ENCODE results near the gene NELFCD.
A peak's percentile ranks its signal among the peaks of the same experiment; 100 is the strongest.
"Not testable (repeated sequence)": the region's sequence is repeated elsewhere in the genome, so short reads cannot be mapped to it uniquely, and the experiment has no call there.

NELFCD gene

DNA sequence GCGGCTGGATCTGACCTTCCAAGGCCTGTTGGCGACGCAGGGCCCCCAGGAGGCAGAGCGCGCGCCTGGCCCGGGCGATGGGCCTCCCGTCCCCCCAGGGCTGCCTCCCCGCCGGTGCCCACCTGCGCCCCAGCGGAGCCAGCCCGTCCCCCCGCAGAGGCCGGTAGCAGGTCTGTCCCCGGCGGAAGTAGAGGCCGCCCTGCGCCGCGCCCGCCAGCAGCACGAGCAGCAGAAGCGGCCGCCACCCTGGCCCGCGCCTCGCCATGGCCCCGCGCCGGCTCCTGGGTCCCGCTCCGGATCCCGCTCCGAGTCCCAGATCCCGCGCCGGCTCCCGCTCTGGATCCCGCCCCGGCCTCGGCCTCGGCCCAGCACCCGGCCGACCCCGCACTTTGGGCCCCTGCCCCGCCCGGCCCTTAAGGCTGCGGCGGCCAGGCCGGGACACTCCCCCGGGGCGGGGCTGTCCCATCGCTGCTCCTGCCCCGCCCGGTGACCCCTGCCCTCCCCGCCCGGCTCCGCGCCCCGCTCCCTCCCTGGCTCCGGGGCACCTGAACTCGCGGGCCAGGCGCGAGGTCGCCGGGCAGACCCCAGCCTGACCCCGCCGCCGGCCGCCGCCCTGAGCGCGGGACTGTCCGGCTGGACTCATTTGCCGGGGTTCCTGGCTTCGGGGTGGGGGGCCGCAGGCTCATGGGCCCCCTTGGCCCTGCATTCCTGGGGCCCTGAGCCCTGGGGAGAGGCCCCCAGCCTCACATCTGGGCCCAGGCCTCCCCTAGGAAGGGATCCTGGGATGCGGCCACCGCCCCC, 26.0 kb downstream of the NELFCD start, which contains the start of gene CTSZ:
TSS of gene CTSZ (minus strand) at position 391 of the 801 bp plus-strand sequence. CDS start at position 265, 126 bp downstream.
- TF ChIP-seq, protein P1, sequence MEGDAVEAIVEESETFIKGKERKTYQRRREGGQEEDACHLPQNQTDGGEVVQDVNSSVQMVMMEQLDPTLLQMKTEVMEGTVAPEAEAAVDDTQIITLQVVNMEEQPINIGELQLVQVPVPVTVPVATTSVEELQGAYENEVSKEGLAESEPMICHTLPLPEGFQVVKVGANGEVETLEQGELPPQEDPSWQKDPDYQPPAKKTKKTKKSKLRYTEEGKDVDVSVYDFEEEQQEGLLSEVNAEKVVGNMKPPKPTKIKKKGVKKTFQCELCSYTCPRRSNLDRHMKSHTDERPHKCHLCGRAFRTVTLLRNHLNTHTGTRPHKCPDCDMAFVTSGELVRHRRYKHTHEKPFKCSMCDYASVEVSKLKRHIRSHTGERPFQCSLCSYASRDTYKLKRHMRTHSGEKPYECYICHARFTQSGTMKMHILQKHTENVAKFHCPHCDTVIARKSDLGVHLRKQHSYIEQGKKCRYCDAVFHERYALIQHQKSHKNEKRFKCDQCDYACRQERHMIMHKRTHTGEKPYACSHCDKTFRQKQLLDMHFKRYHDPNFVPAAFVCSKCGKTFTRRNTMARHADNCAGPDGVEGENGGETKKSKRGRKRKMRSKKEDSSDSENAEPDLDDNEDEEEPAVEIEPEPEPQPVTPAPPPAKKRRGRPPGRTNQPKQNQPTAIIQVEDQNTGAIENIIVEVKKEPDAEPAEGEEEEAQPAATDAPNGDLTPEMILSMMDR (IDR thresholded peaks at IDR 0.05; ENCODE audit: extremely low read depth, missing control alignments): no peak

DNA sequence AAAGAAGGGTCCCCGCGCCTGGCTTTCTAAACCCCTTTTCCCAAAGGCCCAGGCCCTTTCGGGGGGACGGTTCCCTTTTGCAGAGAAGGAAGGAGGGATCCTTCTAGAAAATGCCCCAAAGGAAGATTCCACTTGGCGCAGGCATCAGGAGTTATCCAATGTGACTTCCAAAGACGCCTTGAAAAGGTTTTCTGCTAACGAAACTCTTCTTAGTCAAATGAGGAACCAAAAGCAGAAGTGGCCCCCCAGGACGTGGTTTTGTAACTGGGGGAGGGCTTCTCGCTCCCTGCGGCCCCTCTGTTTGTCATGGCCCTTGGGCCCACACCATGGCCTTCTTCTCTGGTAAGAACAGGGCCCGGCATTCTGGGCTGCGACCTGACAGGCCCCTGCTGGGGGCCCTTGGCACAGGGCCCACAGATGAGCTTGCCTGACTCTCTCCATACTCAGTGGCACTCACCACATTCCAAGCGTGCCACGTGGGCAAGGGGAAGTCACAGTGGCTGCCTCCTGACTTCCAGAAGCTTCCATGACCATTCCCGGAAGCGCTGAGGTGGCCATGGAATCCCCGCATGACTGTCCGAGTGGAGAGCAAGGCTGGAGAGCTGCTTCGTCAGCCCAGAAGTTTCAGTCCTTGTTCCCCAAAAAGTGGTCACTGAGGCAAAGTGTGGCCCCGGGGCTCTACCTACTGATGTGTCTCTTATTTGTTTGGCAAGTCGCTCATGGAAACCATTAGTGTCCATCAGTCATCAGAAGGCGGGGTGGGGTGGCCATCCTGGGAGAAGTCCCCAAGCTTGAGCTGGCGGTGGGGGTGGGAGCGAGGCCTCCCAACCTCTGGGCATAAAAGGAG, 26.8 kb downstream of the NELFCD start:
- peak; percentile 92 for DNase-seq (ENCODE audit: low spot score)
- TF ChIP-seq, protein P1 (IDR thresholded peaks at IDR 0.05; ENCODE audit: extremely low read depth, missing control alignments): no peak

More for the DNA sequence above, 26.0 kb downstream of the NELFCD start, which contains the start of gene CTSZ:
- DNase-seq (ENCODE audit: low spot score): peak; percentile 88

DNA sequence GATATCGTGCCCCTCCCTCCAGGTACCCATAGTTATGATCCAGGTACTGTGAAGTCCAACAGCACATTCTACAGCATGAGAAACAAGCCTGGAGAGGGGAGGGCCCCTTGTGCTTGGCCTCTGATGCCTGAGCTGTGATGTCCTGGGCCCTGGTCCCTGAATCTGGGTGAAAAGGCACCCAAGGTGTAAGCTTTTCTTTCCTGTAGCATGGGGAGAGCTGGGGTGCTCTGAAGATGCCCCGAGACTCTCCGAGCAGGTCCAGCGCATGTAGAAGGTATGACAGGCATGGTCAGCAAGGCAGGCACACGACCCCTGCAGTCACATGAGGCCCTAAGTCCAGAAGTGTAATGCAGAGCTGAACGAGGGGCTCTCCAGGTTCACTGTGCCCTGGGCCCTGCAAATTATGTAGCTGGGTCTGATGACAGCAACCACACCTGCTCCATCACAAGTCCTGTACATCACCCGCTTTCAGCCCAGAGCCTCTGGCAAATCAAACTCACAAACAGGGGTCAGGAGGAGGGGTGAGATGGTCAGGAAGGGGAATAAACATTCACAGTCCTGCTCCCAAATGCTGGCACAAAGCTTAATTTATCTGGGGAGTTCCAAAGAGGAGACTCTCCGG, 27.8 kb downstream of the NELFCD start:
- DNase-seq (ENCODE audit: low spot score): no peak
- TF ChIP-seq, protein P1 (IDR thresholded peaks at IDR 0.05; ENCODE audit: extremely low read depth, missing control alignments): no peak

DNA sequence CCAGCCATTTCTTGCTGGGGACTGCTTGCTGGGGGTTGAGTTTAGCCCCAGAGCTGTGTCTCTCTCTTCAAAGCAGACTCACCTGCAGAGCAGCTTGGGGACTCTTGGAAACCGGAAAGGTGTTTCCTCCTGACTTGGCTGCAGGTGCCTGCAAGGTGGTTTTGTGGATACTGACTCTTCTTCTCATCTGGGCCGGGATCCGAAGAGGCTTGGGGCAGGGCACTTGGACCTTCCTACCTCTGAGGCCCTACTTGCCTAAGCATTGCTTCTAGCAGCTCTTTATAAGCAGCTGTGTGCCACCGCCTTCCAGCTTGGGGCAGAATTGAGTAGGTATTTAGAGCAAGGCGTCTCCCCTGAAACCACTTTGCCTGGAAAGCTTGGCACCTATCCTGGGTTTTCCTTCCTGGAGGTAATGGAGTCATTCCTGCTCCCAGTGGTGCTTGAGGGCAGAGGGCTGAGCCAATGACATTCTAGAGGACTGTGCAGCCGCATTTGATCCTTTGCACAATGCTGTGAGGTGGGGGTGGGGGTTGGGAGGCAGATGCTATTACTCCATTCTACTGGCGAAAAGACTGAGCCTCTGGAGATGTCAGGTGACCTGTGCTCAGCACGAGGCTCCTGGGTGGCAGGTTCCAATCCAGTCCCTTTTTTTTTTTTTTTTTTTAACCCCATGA, 29.4 kb downstream of the NELFCD start:
- no peak for DNase-seq (ENCODE audit: low spot score)
- TF ChIP-seq, protein P1 (IDR thresholded peaks at IDR 0.05; ENCODE audit: extremely low read depth, missing control alignments): no peak

DNA sequence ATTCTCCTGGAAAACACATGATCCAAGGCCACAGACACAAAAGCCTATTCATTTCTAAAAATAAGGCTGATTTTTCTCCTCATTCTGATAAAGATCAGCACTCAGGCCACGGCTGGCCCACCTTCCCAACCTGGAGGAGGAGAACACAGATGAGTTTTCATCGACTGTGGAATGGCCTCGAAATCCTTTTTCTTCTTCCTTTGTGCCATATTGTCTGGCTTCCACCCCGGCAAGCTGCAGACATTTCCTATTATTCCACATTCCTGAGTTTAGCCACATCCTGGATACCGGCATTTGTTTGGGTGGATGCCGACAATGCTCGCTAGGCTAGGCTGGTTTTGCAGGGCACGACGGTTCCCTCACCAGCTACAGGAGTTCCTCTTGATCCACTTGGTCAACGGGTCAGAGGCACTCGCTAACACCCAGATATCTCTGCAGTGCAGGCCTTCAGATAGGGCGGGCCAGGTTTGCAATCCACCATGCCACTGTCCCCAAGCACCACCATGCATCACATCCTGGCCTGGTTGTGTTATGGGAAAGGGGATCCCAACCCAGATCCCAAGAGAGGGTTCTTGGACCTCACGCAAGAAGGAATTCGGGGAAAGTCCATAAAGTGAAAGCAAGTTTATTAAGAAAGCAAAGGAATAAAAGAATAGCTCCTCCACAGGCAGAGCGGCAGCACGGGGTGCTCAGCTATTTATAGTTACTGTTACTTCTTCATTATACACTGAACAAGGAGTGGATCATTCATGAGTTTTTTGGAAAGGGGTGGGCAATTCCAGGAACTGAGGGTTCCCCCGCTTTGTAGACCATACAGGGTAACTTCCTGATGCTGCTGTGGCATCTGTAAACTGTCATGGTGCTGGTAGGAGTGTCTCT, 30.2 kb downstream of the NELFCD start:
- DNase-seq (ENCODE audit: low spot score): no peak
- TF ChIP-seq, protein P1 (IDR thresholded peaks at IDR 0.05; ENCODE audit: extremely low read depth, missing control alignments): no peak

DNA sequence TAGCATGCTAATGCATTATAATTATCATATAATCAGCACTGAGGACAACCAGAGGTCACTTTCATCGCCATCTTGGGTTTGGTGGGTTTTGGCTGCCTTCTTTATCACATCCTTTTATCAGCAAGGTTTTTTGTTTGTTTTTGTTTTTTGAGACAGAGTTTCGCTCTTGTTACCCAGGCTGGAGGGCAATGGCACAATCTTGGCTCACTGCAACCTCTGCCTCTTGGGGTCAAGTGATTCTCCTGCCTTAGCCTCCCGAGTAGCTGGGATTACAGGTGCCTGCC, 30.8 kb downstream of the NELFCD start:
- DNase-seq (ENCODE audit: low spot score): not testable (repeated sequence)
